ENCODE measurements around the gene SASH3. TPM values are rescaled to one million over a fixed set of nuclear protein-coding genes. Genes with fewer than 3 reads are reported as not detected.

SASH3 gene
- total and polyA plus RNA-seq, 2 donors (not counting 1 experiment from before 2014, with no cell fraction given): 224 to 240 TPM

DNA sequence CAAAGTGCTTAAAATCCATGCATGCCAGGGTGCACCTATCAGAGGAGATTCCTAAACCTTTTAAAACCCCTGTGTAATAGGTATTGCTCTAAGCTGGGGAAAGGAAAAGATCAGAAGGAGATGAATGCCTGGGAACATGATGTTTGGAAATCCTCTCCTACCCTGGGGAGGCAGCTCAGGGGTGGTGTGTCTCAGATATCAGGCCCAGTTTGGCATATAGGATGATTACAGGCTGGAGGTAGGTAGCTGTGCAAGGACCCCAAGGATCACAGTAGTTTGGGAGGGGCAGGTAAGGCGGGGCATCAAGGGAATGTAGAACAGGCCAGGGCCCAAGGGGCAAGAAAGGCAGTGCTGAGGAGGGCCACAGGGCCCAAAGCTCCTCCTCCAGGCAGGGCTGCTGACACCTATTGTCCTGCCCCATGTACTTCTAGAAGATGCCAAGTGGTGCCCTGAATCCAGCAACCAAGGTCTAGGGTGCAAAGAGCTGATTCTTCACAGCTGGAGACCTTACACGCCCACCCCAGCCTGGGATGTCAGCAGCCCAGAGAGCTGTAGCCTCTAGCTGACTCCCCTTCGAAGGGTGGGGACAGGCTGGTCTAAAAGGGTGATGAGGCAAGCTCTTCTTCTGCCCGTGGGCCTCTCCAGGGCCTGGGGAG, 17.6 kb downstream of the SASH3 start:
- Histone ChIP-seq H3K9ac (ENCODE audit: low read length) (no peak overlapping the region), H3K4me2 (replicated peaks; ENCODE audit: low read depth, low read length, poor library complexity, severe bottlenecking) (no peak overlapping the region), H4K20me1 (ENCODE audit: control insufficient read depth, insufficient read depth, low read length, poor library complexity, severe bottlenecking) (peaks cover 35% of the 10 kb centered on the region), H3K79me2 (ENCODE audit: control insufficient read depth, insufficient read depth, low read length) (no peaks in the 10 kb centered on the region), H3K27me3 (replicated peaks in 1 of 4; ENCODE audit: control extremely low read depth in 1 of 4, control insufficient read depth in 3 of 4, insufficient read depth in 4 of 4, low read length in 3 of 4) (no peaks in the 10 kb centered on the region), H3K9me3 (ENCODE audit: control extremely low read depth in 1 of 3, control insufficient read depth in 2 of 3, insufficient read depth in 1 of 3, low read length in 2 of 3) (no peaks in the 10 kb centered on the region), H3K4me3 (ENCODE audit: control extremely low read depth in 1 of 5, extremely low read depth in 1 of 5, insufficient read depth in 1 of 5, low read depth in 2 of 5, low read length in 4 of 5) (no peak overlapping the region), H2AFZ (ENCODE audit: insufficient read depth, low read depth, low read length, poor library complexity, severe bottlenecking) (no peak overlapping the region), H3K27ac (ENCODE audit: low read length in 2 of 2) (no peak overlapping the region), H3K4me1 (ENCODE audit: control insufficient read depth in 2 of 2, insufficient read depth in 2 of 2, low read length in 2 of 2) (no peaks in the 10 kb centered on the region), H3K36me3 (replicated peaks in 1 of 2; ENCODE audit: control extremely low read depth in 1 of 2, control insufficient read depth in 1 of 2, extremely low read depth in 1 of 2, insufficient read depth in 2 of 2, low read length in 1 of 2) (peaks cover 2 to 54% of the 10 kb centered on the region in 2 experiments)
- ChIA-PET POLR2A (interaction anchor here (1.3 kb wide), 1 partner anchor 19 kb away, joined by 3 read pairs; no protein-coding TSS in a partner anchor), CTCF (interaction anchor here (0.8 to 1.3 kb wide), 2 partner anchors 71 to 120 kb away, joined by 3 read pairs; no protein-coding TSS in a partner anchor)
- Mint-ChIP-seq H3K4me3 (no peak overlapping the region), H3K27me3 (no peaks in the 10 kb centered on the region), H3K27ac (peak overlapping the region; percentile 41), H3K4me1 (no peaks in the 10 kb centered on the region), H3K9me3 (ENCODE audit: insufficient read depth) (no peaks in the 10 kb centered on the region)
- intact Hi-C loops (cut with micrococcal nuclease): no loop called here
- WGBS (ENCODE audit: insufficient coverage): 100% methylated on average over 2 of the region's 4 CpGs
- TF ChIP-seq, protein P1, sequence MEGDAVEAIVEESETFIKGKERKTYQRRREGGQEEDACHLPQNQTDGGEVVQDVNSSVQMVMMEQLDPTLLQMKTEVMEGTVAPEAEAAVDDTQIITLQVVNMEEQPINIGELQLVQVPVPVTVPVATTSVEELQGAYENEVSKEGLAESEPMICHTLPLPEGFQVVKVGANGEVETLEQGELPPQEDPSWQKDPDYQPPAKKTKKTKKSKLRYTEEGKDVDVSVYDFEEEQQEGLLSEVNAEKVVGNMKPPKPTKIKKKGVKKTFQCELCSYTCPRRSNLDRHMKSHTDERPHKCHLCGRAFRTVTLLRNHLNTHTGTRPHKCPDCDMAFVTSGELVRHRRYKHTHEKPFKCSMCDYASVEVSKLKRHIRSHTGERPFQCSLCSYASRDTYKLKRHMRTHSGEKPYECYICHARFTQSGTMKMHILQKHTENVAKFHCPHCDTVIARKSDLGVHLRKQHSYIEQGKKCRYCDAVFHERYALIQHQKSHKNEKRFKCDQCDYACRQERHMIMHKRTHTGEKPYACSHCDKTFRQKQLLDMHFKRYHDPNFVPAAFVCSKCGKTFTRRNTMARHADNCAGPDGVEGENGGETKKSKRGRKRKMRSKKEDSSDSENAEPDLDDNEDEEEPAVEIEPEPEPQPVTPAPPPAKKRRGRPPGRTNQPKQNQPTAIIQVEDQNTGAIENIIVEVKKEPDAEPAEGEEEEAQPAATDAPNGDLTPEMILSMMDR (IDR thresholded peaks at IDR 0.05): no peak
- no peak for TF ChIP-seq EZH2 (IDR thresholded peaks at IDR 0.05; ENCODE audit: borderline replicate concordance, insufficient read depth, low read depth, low read length, poor library complexity, severe bottlenecking)
- DNase-seq (peak; percentile 4), ATAC-seq (ENCODE audit: low read depth) (peak; percentile 26)

DNA sequence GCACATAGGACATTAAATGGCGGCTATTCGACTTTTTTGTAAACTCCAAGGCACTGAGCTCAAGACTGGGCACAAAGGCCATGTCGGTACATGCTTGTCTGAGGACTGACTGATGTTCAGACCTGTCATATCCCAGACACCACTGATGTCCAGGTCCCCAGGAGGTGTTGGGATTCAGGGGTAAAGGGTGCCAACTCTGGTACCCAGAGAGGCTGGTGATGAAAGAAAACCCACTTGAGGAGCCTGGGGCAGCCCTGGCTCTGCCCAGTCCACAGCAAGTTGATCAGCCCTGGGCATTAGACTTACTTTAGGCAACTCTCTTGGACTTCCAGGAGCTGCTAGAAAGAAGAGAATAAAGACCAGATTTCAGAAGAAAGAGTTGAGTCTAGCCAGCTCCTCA, 18.7 kb downstream of the SASH3 start:
- Mint-ChIP-seq H3K4me3 (no peak overlapping the region), H3K4me1 (no peaks in the 10 kb centered on the region), H3K27me3 (no peaks in the 10 kb centered on the region), H3K27ac (peak overlapping the region; percentile 26), H3K9me3 (ENCODE audit: insufficient read depth) (no peaks in the 10 kb centered on the region)
- Histone ChIP-seq H3K9ac (ENCODE audit: low read length) (no peak overlapping the region), H4K20me1 (ENCODE audit: control insufficient read depth, insufficient read depth, low read length, poor library complexity, severe bottlenecking) (peaks cover 25% of the 10 kb centered on the region), H3K4me3 (ENCODE audit: control extremely low read depth in 1 of 5, extremely low read depth in 1 of 5, insufficient read depth in 1 of 5, low read depth in 2 of 5, low read length in 4 of 5) (no peak overlapping the region), H3K27ac (ENCODE audit: low read length in 2 of 2) (peak overlapping the region in 1 of 2 donors; percentile 21), H3K27me3 (replicated peaks in 1 of 4; ENCODE audit: control extremely low read depth in 1 of 4, control insufficient read depth in 3 of 4, insufficient read depth in 4 of 4, low read length in 3 of 4) (no peaks in the 10 kb centered on the region), H3K79me2 (ENCODE audit: control insufficient read depth, insufficient read depth, low read length) (no peaks in the 10 kb centered on the region), H3K4me1 (ENCODE audit: control insufficient read depth in 2 of 2, insufficient read depth in 2 of 2, low read length in 2 of 2) (no peaks in the 10 kb centered on the region), H2AFZ (ENCODE audit: insufficient read depth, low read depth, low read length, poor library complexity, severe bottlenecking) (no peak overlapping the region), H3K4me2 (replicated peaks; ENCODE audit: low read depth, low read length, poor library complexity, severe bottlenecking) (no peak overlapping the region), H3K9me3 (ENCODE audit: control extremely low read depth in 1 of 3, control insufficient read depth in 2 of 3, insufficient read depth in 1 of 3, low read length in 2 of 3) (no peaks in the 10 kb centered on the region), H3K36me3 (replicated peaks in 1 of 2; ENCODE audit: control extremely low read depth in 1 of 2, control insufficient read depth in 1 of 2, extremely low read depth in 1 of 2, insufficient read depth in 2 of 2, low read length in 1 of 2) (peaks cover 2 to 44% of the 10 kb centered on the region in 2 experiments)
- WGBS (ENCODE audit: insufficient coverage): 100% methylated on average over 1 of the region's 3 CpGs
- ATAC-seq (ENCODE audit: low read depth) (no peak), DNase-seq (peak; percentile 2)
- TF ChIP-seq, protein P1 (IDR thresholded peaks at IDR 0.05): no peak
- no peak for TF ChIP-seq EZH2 (IDR thresholded peaks at IDR 0.05; ENCODE audit: borderline replicate concordance, insufficient read depth, low read depth, low read length, poor library complexity, severe bottlenecking)
- POLR2A ChIA-PET: interaction anchor here (1.3 to 1.7 kb wide), 2 partner anchors 20 to 121 kb away, joined by 3 to 4 read pairs; no protein-coding TSS in a partner anchor
- CTCF ChIA-PET: interaction anchor here (0.8 kb wide), 2 partner anchors 11 to 72 kb away, joined by 4 read pairs; no protein-coding TSS in a partner anchor
- intact Hi-C loops (cut with micrococcal nuclease): no loop called here
